H1 (cell line): ENCODE measurements around the gene ZNF260.

Source experiments
- CEBPB ChIP-seq: IDR thresholded peaks from 2 replicates; pipeline ENCODE4 v1.6.1; 2012; ENCODE audit warnings: low read depth, low read length
- EP300 ChIP-seq, 2 experiments: IDR thresholded peaks; 1 replicate in 1 of 2; 2 replicates in 1 of 2; pipeline ENCODE4 v1.6.1; 2011 to 2012; ENCODE audit warnings: low read depth in 2 of 2, low read length in 2 of 2, mild to moderate bottlenecking in 2 of 2, borderline replicate concordance in 1 of 2, inconsistent platforms in 1 of 2, moderate library complexity in 1 of 2
- RXRA ChIP-seq: IDR thresholded peaks from 2 replicates; pipeline ENCODE4 v1.6.1; 2011; ENCODE audit warnings: low read depth, mild to moderate bottlenecking, low read length, moderate library complexity; ENCODE audit not compliant: insufficient read depth
- SP1 ChIP-seq: IDR thresholded peaks from 2 replicates; pipeline ENCODE4 v1.6.1; 2011; ENCODE audit warnings: low read depth, low read length
- TF ChIP-seq, protein P1 (sequence below), 3 experiments: IDR thresholded peaks; 1 replicate in 2 of 3; 2 replicates in 1 of 3; pipeline versions ENCODE4 v1.5.1 to v1.6.1; 2011; ENCODE audit warnings: low read length in 3 of 3, mild to moderate bottlenecking in 3 of 3, inconsistent platforms in 2 of 3, low read depth in 1 of 3, moderate library complexity in 1 of 3; ENCODE audit not compliant: insufficient read depth in 1 of 3; ENCODE audit errors: control extremely low read depth in 1 of 3
- TF ChIP-seq, protein P2 (sequence below): IDR thresholded peaks from 2 replicates; pipeline ENCODE4 v1.6.1; 2012; ENCODE audit warnings: inconsistent platforms

DNA sequence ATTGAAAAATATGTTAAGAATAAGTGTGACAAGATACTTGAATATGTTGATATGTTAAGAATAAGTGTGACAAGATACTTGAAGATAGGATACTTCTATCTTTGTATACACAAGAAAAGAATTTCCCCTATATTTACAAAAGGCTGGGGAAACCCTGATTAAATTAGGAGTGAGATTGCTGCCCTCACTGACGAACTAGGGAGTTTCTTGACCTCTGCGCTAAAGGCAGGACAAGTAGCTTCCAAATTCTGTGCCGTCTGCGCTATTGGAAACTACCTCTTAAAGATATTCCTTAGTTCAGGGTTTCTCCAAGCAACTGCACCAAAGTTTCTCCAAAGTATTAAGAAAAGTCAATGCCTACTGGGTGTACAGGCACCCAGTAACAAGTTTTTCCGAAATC is 730 bp downstream of the ZNF260 start:
- TF ChIP-seq, protein P1, sequence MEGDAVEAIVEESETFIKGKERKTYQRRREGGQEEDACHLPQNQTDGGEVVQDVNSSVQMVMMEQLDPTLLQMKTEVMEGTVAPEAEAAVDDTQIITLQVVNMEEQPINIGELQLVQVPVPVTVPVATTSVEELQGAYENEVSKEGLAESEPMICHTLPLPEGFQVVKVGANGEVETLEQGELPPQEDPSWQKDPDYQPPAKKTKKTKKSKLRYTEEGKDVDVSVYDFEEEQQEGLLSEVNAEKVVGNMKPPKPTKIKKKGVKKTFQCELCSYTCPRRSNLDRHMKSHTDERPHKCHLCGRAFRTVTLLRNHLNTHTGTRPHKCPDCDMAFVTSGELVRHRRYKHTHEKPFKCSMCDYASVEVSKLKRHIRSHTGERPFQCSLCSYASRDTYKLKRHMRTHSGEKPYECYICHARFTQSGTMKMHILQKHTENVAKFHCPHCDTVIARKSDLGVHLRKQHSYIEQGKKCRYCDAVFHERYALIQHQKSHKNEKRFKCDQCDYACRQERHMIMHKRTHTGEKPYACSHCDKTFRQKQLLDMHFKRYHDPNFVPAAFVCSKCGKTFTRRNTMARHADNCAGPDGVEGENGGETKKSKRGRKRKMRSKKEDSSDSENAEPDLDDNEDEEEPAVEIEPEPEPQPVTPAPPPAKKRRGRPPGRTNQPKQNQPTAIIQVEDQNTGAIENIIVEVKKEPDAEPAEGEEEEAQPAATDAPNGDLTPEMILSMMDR (IDR thresholded peaks at IDR 0.05; ENCODE audit: control extremely low read depth in 1 of 3, insufficient read depth in 1 of 3, low read depth in 1 of 3, low read length in 3 of 3), result no peak
- TF ChIP-seq SP1, result no peak
- no peak for TF ChIP-seq RXRA
- no peak for TF ChIP-seq CEBPB
- TF ChIP-seq, protein P2, sequence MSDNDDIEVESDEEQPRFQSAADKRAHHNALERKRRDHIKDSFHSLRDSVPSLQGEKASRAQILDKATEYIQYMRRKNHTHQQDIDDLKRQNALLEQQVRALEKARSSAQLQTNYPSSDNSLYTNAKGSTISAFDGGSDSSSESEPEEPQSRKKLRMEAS, result no peak
- no peak for TF ChIP-seq EP300 (IDR thresholded peaks at IDR 0.05; ENCODE audit: borderline replicate concordance in 1 of 2, low read depth in 2 of 2, low read length in 2 of 2)
